Activated CD4-positive, alpha-beta T cell treated with anti-CD3 and anti-CD28 coated beads for 24 hours (primary cell): ENCODE data around the gene GSN.

ENCODE experiments used
- DNase-seq, 2 donors: peaks; one replicate each; pipeline ENCODE4 v3.0.0-alpha.2; 2020; ENCODE audit warnings: low read depth in 2 of 2

The GSN gene

DNA sequence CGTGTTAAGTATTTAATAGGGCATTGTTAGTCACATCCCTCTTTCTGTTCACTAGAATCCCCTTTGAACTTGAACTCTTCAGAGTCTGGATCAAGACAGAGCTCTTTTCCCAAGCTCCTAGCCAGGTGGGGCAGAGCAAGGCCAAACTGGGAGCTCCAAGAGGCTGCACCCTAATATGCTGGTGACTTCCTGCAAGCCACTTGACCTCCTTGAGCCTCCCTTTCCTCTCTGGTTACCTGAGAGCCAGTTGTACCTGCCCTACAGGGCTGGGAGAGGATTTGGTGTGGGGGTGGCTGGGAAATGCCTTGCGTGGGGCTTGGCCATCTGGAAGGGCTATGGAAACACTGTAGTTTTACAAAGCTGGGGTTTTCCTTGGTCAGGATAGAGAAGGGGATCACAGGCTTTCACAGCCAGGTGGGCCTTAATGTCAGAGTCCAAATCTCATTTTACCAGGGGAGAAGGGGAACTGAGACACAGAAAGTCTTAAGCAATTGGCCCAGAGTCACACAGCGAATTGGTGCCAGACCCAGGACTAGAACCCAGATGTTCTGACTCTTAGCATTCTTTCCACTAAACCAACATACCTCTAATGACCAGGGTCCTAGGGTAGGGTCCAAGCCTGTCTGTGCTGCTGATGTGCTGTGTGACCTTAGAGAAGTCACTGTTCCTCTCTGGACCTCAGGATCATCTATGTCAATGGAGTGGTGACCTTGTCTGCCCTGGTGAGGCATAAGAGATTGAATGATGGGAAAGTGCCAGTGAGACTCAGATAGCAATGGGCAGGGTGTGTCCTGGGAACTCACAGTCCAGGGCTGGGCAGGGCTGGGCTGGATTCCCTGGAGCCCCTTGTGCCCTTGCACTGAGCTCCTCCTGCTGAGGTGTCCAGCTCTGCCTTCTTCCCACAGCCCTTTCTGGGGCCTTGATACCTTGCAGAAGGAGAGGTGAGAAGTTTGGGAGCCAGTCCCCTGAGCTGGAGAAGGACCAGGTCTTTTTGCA lies 35.8 kb downstream of the GSN start:
- DNase-seq, result no peak

DNA sequence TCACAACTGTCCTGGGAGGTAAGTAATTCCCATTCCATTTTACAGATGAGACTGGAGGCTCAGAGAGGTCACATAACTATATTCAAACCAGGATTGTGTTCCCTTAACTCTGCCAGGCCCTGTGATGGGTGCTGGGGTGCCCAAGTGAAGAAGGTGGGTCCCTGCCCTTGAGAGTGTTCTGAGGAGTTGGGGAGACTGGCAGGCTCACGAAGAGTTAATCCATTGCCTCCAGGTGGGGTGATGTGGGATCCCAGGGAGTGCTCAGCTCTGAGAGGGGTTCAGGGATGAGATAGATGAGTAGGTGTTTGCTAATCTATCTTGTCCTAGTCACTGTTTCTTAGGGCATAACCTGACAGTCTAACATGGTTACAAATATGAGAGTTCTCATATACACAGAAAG lies 36.7 kb downstream of the GSN start:
- no peak for DNase-seq

DNA sequence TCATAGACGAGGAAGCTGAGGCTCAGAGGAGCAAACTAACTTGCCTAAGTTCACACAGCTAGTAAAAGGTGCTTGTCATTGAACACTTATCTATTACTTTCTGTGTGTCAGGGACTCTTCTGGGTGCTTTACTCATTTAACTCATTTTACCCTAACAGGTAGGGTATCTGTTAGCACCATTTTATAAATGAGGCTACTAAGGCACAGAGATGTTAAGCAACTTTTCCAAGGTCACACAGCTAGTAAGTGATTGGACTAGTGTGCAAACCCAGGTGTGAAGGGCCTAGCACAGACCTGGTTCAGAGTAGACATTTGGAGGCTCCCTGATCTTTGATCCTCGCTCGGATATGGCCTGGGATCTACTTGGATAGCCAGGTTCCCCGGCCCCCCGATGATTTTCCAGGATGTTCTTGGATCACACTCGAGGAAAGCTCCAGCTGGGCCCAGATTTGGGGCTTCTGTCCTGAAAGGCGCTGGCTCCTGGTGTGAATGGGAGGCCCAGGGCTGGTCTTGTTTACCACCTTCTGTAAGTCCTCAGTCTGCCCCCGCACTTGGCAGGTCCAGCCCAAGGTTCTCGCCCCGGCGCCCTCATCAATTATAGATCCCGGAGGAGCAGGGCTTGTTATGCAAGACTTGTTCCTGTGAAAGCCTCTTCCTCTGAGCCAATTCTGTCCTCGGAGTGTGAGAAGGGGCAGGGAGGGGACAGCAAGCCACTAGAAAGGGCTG lies 37.5 kb downstream of the GSN start:
- no peak for DNase-seq

DNA sequence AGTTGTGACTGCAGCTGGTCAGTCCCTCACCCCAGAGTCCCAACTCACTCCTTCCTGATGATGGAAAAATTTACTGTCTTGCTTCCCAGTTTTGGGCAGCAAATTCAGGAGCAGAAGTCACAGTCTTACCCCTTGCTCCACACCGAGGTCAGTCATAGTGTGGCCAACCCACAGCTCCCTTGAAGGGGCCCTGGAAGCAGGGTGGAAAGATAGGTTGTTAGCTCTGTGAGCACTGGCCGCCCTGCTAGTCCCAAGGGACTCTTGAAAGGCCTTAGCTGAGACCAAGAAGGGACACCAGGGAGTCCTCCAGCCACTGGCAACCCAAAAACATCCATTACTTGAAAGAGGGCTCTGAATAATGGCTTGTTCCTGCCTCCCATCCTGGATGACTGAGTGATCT lies 40.0 kb downstream of the GSN start:
- no peak for DNase-seq

DNA sequence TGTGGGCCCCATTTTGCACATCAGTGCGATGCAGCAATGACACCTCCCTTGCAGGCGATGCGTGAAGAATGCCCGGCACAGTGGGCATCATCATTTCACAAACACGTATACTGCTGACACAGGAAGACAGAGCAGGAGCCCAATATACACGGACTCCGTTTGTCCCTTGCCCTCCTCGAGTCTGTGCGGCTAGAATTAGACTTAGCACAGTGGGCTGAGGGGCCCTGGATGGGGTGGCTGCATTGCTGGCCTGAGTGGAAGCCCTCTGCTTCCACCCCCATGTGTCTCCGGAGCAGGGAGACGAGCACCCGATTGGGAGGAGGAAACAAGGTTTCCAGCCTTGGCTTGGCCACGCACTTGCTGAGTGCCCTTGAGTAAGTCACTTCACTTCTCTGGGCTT lies 40.8 kb downstream of the GSN start:
- DNase-seq, result no peak

DNA sequence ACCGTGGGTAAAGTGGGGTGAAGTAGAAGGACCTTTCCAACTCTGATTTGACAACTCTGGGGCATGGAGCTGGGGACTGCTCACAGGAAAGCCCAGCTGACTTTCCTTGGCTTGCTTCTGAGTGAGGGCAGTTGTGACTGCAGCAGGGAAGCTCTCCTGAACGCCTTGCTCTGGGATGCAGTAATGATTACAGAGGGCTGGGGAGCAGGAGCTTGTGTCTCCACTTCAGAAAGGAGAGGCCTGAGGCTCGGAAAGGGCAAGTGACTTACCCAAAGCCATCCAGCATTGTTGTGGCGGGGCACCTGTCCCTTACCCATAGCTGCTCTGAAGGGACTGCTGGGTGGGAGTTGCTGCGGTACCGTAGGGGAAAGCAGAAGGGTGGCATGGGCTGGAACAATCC lies 41.2 kb downstream of the GSN start:
- no peak for DNase-seq

DNA sequence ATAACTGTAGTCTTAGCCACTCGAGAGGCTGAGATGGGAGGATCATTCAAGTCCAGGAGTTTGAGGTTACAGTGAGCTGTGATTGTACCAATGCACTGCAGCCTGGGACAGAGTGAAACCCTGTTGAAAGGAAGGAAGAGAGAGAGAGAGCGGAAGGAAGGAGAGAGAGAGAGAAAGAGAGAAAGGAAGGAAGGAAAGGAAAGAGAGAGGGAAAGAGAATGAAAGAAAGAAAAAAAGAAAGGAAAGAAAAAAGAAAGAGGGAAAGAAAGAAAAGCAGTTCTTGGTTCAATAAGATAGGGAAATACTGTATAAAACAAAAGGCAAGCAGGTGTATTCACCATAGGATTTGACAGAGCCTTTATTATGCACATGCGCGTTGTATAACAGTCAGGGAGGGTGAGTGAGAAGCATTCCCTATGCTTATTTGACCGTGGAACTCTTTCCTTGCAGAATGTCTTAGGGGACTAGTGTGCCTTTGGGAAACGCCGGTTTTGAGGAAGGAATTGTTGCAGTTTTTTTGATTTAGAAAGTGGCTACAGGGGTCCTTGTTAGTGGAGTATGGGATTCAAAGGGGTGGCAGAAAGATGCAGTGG lies 42.0 kb downstream of the GSN start:
- DNase-seq, result no peak

DNA sequence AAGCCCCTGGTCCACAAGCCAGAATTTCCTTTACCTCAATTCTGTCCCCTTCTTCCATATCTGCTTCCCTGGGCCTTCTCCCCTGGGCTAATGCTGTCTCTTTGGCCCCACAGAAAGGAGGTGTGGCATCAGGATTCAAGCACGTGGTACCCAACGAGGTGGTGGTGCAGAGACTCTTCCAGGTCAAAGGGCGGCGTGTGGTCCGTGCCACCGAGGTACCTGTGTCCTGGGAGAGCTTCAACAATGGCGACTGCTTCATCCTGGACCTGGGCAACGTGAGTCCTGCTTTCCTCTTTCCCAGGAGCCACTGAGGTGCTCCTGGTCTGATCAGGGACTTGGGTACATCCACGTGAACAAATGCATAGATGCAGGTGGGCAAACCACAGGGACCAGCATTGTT lies 42.6 kb downstream of the GSN start:
- DNase-seq, result no peak

DNA sequence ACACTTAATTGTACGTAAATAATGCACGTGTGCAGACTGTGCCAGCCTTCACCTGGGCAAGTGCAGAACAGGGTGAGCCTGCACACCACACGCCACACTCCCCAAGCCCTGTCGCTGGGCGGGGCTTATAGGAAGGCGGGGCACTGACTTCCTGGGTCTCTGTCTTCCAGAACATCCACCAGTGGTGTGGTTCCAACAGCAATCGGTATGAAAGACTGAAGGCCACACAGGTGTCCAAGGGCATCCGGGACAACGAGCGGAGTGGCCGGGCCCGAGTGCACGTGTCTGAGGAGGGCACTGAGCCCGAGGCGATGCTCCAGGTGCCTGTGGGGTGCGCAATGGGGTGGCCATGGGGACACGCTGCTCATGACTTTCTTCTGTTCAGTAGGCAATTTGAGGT lies 44.2 kb downstream of the GSN start:
- DNase-seq, result no peak

DNA sequence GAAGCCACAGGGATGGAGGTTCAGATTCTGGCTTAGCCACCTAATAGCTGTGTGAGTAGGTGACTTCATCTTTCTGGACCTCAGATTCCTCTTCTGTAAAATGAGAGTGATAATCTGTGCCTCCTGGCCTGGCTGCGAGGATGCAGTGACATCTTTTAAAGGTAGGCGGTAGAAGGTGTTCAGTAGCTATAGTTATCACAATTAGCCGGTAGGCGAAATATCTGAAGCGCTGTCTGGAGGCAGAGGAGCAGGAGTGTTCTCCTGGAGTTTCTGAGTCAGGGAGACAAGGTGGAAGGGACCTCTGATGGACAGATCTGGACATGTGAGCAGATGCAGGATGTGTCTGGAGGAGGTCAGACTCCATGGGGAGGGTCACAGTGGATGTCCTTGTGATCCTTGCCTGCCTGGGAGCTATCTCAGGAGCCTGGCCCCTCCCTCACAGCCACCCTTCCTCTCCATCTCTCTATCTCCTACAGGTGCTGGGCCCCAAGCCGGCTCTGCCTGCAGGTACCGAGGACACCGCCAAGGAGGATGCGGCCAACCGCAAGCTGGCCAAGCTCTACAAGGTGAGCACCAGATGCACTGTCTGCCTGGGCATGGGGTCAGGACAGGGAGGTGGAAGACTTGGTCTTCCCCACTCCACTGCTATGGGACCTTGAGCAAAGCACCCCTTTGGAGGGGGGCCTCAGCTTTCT lies 45.6 kb downstream of the GSN start:
- DNase-seq, result no peak

DNA sequence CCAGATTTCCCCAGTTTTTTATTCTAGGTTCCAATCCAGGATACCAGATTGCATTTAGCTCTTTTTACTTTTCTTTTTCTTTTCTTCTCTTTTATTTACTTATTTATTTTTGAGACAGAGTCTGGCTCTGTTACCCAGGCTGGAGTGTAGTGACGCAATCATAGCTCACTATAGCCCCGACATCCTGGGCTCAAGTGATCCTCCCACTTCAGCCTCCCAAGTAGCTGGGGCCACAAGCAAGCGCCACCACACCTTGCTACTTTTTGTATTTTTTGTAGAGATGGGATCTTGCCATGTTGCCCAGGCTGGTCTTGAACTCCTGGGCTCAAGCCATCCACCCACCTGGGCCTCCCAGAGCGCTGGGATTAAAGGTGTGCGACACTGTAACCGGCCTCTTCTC lies 48.4 kb downstream of the GSN start:
- DNase-seq, result no peak

DNA sequence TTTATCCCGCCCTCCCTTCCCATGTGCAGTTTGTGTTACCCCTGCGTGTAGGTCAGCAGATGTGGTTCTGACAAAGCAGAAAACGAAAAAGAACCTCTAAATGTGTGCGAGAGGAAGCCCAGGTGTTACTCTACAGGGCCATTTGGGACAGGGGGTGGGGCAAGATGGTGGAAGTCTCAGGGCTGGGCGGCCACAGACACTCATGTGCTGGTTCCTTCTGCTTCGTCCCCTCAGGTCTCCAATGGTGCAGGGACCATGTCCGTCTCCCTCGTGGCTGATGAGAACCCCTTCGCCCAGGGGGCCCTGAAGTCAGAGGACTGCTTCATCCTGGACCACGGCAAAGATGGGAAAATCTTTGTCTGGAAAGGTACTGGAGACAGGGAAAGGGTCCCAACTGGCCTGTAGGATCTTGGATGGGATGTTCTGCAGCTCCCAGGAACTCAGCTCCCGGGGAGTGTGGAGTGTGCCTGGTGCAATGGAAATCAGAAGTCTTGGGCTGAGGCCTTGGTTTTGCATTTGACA lies 49.0 kb downstream of the GSN start:
- no peak for DNase-seq

DNA sequence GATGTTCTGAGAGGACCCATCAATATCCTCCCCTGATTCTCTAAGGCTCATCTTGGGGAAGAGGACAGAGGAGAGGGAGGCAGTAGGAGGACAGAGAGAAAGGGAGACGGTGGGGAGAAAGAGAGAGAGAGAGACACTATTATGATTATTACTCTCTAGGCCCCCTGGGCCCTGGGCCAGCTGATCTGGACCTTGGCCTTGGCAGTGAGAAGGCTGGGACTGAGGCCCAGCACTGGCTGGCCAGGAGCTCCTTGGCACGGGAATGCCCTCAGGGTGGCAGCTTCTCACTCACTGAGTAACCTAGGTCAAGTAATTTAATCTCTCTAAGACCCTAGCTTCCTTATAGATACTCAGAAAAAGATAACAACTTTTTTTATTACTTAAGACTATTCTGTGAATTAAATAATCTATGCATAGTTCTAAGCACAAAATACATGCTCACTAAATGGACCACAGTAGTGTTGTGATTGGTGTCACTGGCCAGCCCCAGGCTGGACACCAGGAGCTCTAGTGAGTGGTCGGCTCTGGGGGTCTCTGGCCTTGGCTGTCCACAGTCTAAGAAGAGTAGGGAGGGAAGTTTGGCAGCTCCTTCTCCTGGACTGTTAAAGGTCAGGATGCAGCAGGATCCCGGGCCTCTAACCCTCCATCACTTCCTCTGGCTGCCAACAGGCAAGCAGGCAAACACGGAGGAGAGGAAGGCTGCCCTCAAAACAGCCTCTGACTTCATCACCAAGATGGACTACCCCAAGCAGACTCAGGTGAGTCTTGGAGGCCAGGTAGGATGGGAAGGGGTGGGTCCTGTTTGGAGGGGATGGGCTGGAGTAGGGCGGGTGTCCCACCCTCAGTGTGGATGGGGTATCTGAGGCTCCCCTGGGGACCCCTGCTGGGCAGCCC lies 50.0 kb downstream of the GSN start:
- no peak for DNase-seq

DNA sequence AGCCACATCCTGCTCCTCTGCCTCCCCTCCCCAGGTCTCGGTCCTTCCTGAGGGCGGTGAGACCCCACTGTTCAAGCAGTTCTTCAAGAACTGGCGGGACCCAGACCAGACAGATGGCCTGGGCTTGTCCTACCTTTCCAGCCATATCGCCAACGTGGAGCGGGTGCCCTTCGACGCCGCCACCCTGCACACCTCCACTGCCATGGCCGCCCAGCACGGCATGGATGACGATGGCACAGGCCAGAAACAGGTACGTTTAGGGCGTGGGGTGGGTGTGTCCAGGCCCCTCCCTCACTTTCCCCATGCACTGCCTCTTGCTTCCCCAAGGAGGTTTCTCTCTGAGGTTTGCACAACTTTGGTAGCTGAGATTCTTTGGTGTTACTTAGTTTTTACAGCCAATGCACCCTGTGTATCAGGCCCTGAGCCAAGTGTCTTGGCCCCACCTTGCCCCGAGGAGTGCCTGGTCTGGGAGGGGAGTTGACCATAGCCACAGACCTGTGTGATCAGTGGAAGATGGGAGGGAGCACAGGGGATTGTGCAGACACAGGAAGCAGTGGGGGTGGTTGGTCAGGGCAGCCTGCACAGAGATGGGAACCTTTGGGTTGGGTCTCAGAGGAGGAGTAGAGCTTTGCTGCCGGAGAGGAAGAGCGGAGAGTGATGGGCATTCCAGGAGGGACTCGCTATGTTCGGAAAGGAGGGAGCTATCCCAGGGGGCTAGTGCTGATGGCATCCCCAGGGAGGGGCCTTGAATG lies 50.8 kb downstream of the GSN start:
- DNase-seq, result no peak

DNA sequence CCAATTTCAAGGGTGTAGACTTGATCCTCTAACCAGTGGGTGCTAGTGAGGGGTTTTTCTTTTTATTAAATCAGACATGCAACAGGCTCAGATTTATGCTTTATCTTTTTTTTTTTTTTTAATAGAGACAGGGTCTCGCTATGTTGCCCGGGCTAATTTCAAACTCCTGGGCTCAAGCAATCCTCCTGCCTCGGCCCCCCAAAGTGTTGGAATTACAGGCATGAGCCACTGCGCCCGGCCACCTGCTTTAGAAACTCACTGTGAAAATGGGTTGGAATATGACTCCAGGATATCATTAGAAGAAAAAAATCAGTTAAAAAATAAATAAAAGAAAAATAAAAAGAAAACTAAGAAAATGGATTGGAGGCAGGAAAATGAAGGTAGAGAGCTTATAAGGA lies 51.4 kb downstream of the GSN start:
- DNase-seq, result no peak

DNA sequence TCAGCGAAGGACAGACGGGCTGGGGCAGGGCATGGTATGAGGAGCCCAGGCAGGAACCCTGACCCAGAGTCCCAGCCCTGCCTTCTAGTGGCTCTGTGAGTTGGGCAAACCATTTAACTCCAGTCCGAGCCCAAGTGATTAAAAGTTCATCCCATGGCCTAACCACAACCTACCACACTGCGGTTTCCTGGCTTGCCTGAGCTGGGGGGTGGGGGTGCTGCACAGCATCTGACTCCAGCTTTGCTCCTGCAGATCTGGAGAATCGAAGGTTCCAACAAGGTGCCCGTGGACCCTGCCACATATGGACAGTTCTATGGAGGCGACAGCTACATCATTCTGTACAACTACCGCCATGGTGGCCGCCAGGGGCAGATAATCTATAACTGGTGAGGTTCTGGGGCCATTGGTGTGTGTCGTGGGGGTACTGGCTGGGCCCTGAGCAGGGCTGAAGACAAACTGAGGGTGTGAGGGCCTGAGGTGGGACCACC lies 53.1 kb downstream of the GSN start:
- no peak for DNase-seq

DNA sequence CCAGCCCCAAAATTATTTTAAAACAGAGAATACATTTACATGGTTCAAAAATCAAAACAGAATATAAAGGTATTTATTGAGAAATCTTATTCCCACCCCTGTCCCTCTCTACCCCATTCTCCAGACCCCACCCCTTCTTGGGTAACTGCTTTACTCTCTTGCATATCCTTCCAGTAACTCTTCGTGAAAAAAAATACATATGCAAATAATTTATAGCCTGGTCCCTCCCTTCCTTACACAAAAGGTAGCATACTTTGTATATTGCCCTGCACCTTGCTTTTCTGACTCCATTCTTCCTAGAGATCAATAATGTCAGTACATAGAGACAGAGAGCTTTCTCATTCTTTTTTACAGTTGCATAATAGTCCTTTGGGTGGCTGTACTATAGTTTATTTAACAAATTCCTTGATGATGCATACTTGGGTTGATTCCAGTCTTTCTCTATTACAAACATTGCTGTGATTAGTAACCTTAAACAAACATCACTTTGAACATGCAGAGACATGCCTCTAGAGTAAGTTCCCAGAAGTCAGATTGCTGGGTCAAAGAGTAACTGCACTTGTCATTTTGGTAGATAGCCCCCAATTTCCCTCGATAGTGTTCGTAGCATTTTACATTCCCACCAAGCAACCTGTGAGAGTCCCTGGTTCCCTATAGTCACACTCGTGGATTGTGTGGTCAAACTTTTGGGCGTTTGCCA lies 54.2 kb downstream of the GSN start:
- DNase-seq, result no peak

DNA sequence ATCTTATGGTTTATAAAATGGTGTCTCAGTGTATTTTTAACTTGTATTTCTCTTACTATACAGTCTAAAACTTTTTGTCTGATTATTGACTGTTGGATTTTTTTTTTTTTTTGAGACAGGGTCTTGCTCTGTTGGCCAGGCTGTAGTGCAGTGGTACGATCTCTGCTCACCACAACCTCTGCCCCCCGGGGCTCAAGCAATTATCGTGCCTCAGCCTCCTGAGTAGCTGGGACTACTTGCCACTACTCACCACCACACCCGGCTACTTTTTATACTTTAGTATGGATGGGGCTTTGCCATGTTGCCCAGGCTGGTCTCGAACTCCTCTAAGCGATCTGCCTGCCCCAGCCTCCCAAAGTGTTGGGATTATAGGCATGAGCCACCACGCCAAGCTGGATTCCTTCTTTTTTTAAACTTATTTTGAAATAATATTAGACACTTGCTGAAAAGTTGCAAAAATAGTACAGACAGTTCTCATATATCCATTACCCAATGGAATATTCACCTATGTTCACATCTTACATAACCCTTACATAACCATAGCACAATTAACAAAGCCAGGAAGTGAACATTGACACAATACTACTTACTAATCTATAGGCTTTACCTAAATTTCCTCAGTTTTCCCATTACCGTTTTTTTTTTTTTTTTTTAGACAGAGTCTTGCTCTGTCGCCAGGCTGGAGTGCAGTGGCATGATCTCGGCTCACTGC lies 54.9 kb downstream of the GSN start:
- no peak for DNase-seq
